ENCODE measurements around the gene TMEM234. TPM values are rescaled to one million over a fixed set of nuclear protein-coding genes. Genes with fewer than 3 reads are reported as not detected.

The TMEM234 gene
- total and polyA plus RNA-seq, 2 of the 8 experiments (the other 6 are each of a cell fraction or from before 2014, with no cell fraction given) = 8.7 to 8.9 TPM

- no peak for FAIRE-seq
- no peak overlapping the region for H3K14ac ChIP-seq (ENCODE audit: insufficient read length)
- WGBS, 2 experiments (ENCODE audit: extremely low coverage in 1 of 2, insufficient coverage in 1 of 2, insufficient read length in 1 of 2, insufficient replicate concordance in 2 of 2, low coverage in 1 of 2, low lambda C conversion rate in 2 of 2, missing lambda C conversion rate in 1 of 2) = 9% methylated on average over 21 of the region's 31 CpGs; no CpG with 5 or more reads in 1 of the 2 experiments
- peak overlapping the region; percentile 83; the same call in 1 of the 2 replicates for H2BK5ac ChIP-seq (ENCODE audit: low read depth, low read length)
- DNase-seq (ENCODE audit: low read depth in 1 of 2, low spot score in 2 of 2) = peak; percentile 83 to 97
- peak overlapping the region; percentile 1 to 55 (median 14); a peak in 4 of 8 replicates for H3K4me3 ChIP-seq (ENCODE audit: extremely low read depth in 1 of 4, insufficient read depth in 2 of 4, low read depth in 3 of 4, low read length in 4 of 4)
- no peaks in the 10 kb centered on the region for H4K20me1 ChIP-seq (replicated peaks in 1 of 2; ENCODE audit: control insufficient read depth in 1 of 2, insufficient read depth in 2 of 2, low read length in 2 of 2)
- POLR2A ChIA-PET (ENCODE audit: partially characterized antibody) = interaction anchor here (0.6 to 6.6 kb wide), 12 partner anchors 8 to 234 kb away, joined by 3 to 59 read pairs (median 6); partner anchors contain the start of genes HDAC1 and MARCKSL1
- peaks cover 6 to 13% (median 8%) of the 10 kb centered on the region in 4 experiments for H3K4me1 ChIP-seq (replicated peaks in 1 of 4; ENCODE audit: control insufficient read depth in 3 of 4, insufficient read depth in 4 of 4, low read length in 3 of 4)
- no peak overlapping the region for H4K8ac ChIP-seq (ENCODE audit: extremely low read depth, insufficient read depth, low read length)
- H3K23ac ChIP-seq (ENCODE audit: insufficient read length) = no peak overlapping the region
- H3K27me3 ChIP-seq (replicated peaks in 1 of 4; ENCODE audit: control insufficient read depth in 3 of 4, extremely low read depth in 1 of 4, insufficient read depth in 3 of 4, low read length in 3 of 4) = no peaks in the 10 kb centered on the region; a peak in 1 of 7 replicates
- H3K79me1 ChIP-seq (ENCODE audit: low read depth, low read length) = no peaks in the 10 kb centered on the region
- H3K56ac ChIP-seq (replicated peaks; ENCODE audit: insufficient read length, low read depth, low read length) = no peak overlapping the region
- H2AK5ac ChIP-seq (ENCODE audit: low read depth, low read length) = no peak overlapping the region
- CTCF ChIA-PET (ENCODE audit: partially characterized antibody) = interaction anchor here (0.6 to 6.1 kb wide), 31 partner anchors 11 to 477 kb away, joined by 3 to 66 read pairs (median 4); partner anchors contain the start of genes CCDC28B and HDAC1
- no peak overlapping the region for H3K9ac ChIP-seq (replicated peaks in 1 of 4; ENCODE audit: extremely low read depth in 1 of 4, low read depth in 3 of 4, low read length in 3 of 4)
- no peak overlapping the region for H2BK120ac ChIP-seq (replicated peaks; ENCODE audit: low read depth, low read length)
- H3K36me3 ChIP-seq (ENCODE audit: control insufficient read depth in 2 of 4, insufficient read depth in 4 of 4, low read length in 3 of 4) = no peaks in the 10 kb centered on the region
- H2BK12ac ChIP-seq (ENCODE audit: low read depth, low read length) = peak overlapping the region; percentile 60; the same call in 1 of the 2 replicates
- H3K23me2 ChIP-seq (ENCODE audit: low read depth, low read length) = peaks cover 4% of the 10 kb centered on the region; the same call in 1 of the 2 replicates
- no peak overlapping the region for H2BK15ac ChIP-seq (ENCODE audit: low read length)
- H3K18ac ChIP-seq (ENCODE audit: extremely low read depth, low read length) = no peak overlapping the region
- no peak overlapping the region for H2BK20ac ChIP-seq (ENCODE audit: low read length)
- peak overlapping the region; percentile 60 for H3K4ac ChIP-seq (replicated peaks; ENCODE audit: insufficient read length, low read depth, low read length)
- H3K4me2 ChIP-seq (ENCODE audit: insufficient read depth in 1 of 2, low read depth in 2 of 2, low read length in 2 of 2) = peak overlapping the region; percentile 49 to 55
- H2AFZ ChIP-seq (ENCODE audit: low read length) = no peak overlapping the region
- H4K5ac ChIP-seq (ENCODE audit: insufficient read length, low read depth, low read length) = no peak overlapping the region
- no peaks in the 10 kb centered on the region for H3K9me3 ChIP-seq (ENCODE audit: insufficient read depth in 2 of 2, low read depth in 1 of 2, low read length in 1 of 2)
- no peaks in the 10 kb centered on the region for H3K79me2 ChIP-seq (ENCODE audit: control insufficient read depth in 1 of 2, insufficient read depth in 2 of 2, low read length in 2 of 2)
- no peak overlapping the region for H4K91ac ChIP-seq (replicated peaks; ENCODE audit: insufficient read length, low read length)
- no peak overlapping the region for H3K27ac ChIP-seq (ENCODE audit: low read depth, low read length)
- TF ChIP-seq PHF8 (conservative IDR thresholded peaks at IDR 0.05; ENCODE audit: low read depth, low read length) (no peak), KDM4A (IDR thresholded peaks at IDR 0.05; ENCODE audit: low read depth, low read length, severe bottlenecking) (peak; percentile 28), CTCF (IDR thresholded peaks at IDR 0.05; ENCODE audit: control extremely low read depth in 1 of 3, insufficient read depth in 1 of 3, low read depth in 1 of 3, low read length in 3 of 3) (peak; percentile 81 to 98 (median 96)), SIRT6 (IDR thresholded peaks at IDR 0.05; ENCODE audit: low read length) (no peak), CEBPB (IDR thresholded peaks at IDR 0.05; ENCODE audit: low read depth, low read length) (no peak; the same call in 1 of the 2 replicates), RAD21 (IDR thresholded peaks at IDR 0.05 in 1 of 2, conservative IDR thresholded peaks at IDR 0.05 in 1 of 2; ENCODE audit: low read depth in 2 of 2, low read length in 2 of 2) (peak; percentile 64 to 71), KDM1A (IDR thresholded peaks at IDR 0.05; ENCODE audit: borderline replicate concordance, low read length) (peak; percentile 97), CBX8 (IDR thresholded peaks at IDR 0.05; ENCODE audit: borderline replicate concordance, low read depth, low read length) (no peak)
These were observed 26.1 kb upstream of the TMEM234 start for GRCh38 chr1:32247983-32248889.

All from H1 (cell line).